IMR-90 (cell line): Measurements from ENCODE around the gene ZNF554.

ENCODE experiments used
- BHLHE40 ChIP-seq: fragments of 150-350 bp; IDR thresholded peaks from 2 replicates; pipeline ENCODE4 v1.6.1; 2016; ENCODE audit warnings: mild to moderate bottlenecking, low read depth, low read length
- CHD1 ChIP-seq: IDR thresholded peaks from 2 replicates; pipeline ENCODE4 v1.6.1; 2012; ENCODE audit warnings: low read depth, low read length, improper control_type of control experiment
- CTCF ChIP-seq: conservative IDR thresholded peaks from 2 replicates; pipeline ENCODE4 v1.5.1; 2012; ENCODE audit warnings: mild to moderate bottlenecking, low read depth, low read length, improper control_type of control experiment
- POLR2A ChIP-seq: IDR thresholded peaks from 2 replicates; pipeline ENCODE4 v1.6.1; 2012; ENCODE audit warnings: mild to moderate bottlenecking, low read depth, low read length
- RAD21 ChIP-seq: IDR thresholded peaks from 2 replicates; pipeline ENCODE4 v1.6.1; 2012; ENCODE audit warnings: low read length, improper control_type of control experiment
- SMC3 ChIP-seq: fragments of 150-350 bp; IDR thresholded peaks from 2 replicates; pipeline ENCODE4 v1.6.1; 2016; ENCODE audit warnings: low read depth, mild to moderate bottlenecking, antibody characterized with exemption, low read length, moderate library complexity

GRCh38 chr19:2779121-2779740, 40.4 kb upstream of the ZNF554 start:
- TF ChIP-seq CTCF: no peak
- no peak for TF ChIP-seq BHLHE40
- TF ChIP-seq CHD1: no peak
- no peak for TF ChIP-seq POLR2A
- TF ChIP-seq RAD21: no peak
- TF ChIP-seq SMC3: no peak
